Lung (tissue), 12 donors: ENCODE measurements around the gene ENKD1. TPM values are rescaled to one million over a fixed set of nuclear protein-coding genes. Genes with fewer than 3 reads are reported as not detected.

Source experiments
- ATAC-seq: fragments of 200-7000 bp; cut with Tn5 transposase; one replicate; pipeline ENCODE4 v1.9.1; 2020; ENCODE audit warnings: moderate number of reproducible peaks; ENCODE audit not compliant: insufficient read depth, low FRiP score
- DNase-seq, 3 donors: peaks; one replicate each; pipeline ENCODE4 v3.0.0-alpha.2; 2013 to 2017
- H3K27ac ChIP-seq, 2 donors: one replicate each; pipeline ENCODE4 v1.5.1; 2013; ENCODE audit warnings: mild to moderate bottlenecking in 2 of 2, moderate library complexity in 2 of 2, control low read depth in 1 of 2, inconsistent platforms in 1 of 2, low read depth in 1 of 2, low read length in 1 of 2
- H3K27me3 ChIP-seq, 3 donors: one replicate each; pipeline ENCODE4 v1.5.1; 2013; ENCODE audit warnings: low read length in 2 of 3; ENCODE audit not compliant: control insufficient read depth in 3 of 3, insufficient read depth in 3 of 3
- H3K36me3 ChIP-seq, 4 donors: one replicate each; pipeline ENCODE4 v1.5.1; 2013; ENCODE audit warnings: low read length in 4 of 4, mild to moderate bottlenecking in 1 of 4, moderate library complexity in 1 of 4; ENCODE audit not compliant: control insufficient read depth in 4 of 4, insufficient read depth in 4 of 4
- H3K4me1 ChIP-seq, 5 donors: one replicate each; pipeline ENCODE4 v1.5.1; 2013; ENCODE audit warnings: low read length in 5 of 5, mild to moderate bottlenecking in 2 of 5, moderate library complexity in 1 of 5; ENCODE audit not compliant: control insufficient read depth in 5 of 5, insufficient read depth in 5 of 5
- H3K4me3 ChIP-seq: one replicate; pipeline ENCODE4 v1.5.1; 2013; ENCODE audit warnings: mild to moderate bottlenecking, control low read depth, moderate library complexity
- H3K9ac ChIP-seq, 2 donors: one replicate each; pipeline ENCODE4 v1.5.1; 2013; ENCODE audit warnings: low read length in 2 of 2, control low read depth in 1 of 2; ENCODE audit not compliant: insufficient read depth in 1 of 2
- H3K9me3 ChIP-seq, 4 donors: one replicate each; pipeline ENCODE4 v1.5.1; 2013; ENCODE audit warnings: low read length in 3 of 4, mild to moderate bottlenecking in 1 of 4, moderate library complexity in 1 of 4; ENCODE audit not compliant: control insufficient read depth in 4 of 4, insufficient read depth in 3 of 4
- CTCF ChIP-seq: IDR thresholded peaks from 2 replicates; pipeline ENCODE4 v1.5.1; 2012; ENCODE audit warnings: mild to moderate bottlenecking; ENCODE audit errors: control extremely low read depth, extremely low read depth
- WGBS, 2 donors: extraction: QIAGEN DNeasy Blood & Tissue Kit; methylation state at CpG; one replicate each; pipeline ENCODE4 v1.1.7; 2013; 5-methylcytosine and 5-hydroxymethylcytosine counted together
- polyA plus RNA-seq, 2 donors: library from polyadenylated mRNA; stranded (reverse); fragments of 200-250 nt; gene quantifications; one replicate each; pipeline ENCODE4 v1.2.1, GENCODE V29; 2013
- total RNA-seq, 2 donors: library from RNA; depleted of rRNA in 1 of 2; stranded (reverse); fragments of >200 nt in 1 of 2; gene quantifications; one replicate each; pipeline ENCODE4 v1.2.1, GENCODE V29; 2014 to 2021
- donor health status: control.
- donor health status: control.
- donor health status: Bipolar disorder and iron deficiency.
- donor health status: healthy.
- donor health status: DM: yes; HTN: yes; CAD: no.

Gene ENKD1
- total and polyA plus RNA-seq, 4 donors, result 24.4 to 35.9 (median 31.1) TPM

- H3K27ac ChIP-seq, result peak overlapping the region in 1 of 2 donors; percentile 24
- H3K4me3 ChIP-seq, result no peak overlapping the region
- DNase-seq (peak in 1 of 3 donors; percentile 42), ATAC-seq (no peak)
- TF ChIP-seq CTCF, result no peak
- no peak overlapping the region for H3K9ac ChIP-seq
- peaks cover 0 to 17% (median 3%) of the 10 kb centered on the region in 3 donors for H3K27me3 ChIP-seq
- 47 to 70% methylated on average over 10 of the region's 10 CpGs for WGBS, 2 donors
- peaks cover 0 to 9% (median 2%) of the 10 kb centered on the region in 5 donors for H3K4me1 ChIP-seq
- H3K36me3 ChIP-seq, result peaks cover 16 to 19% (median 17%) of the 10 kb centered on the region in 4 donors
- no peaks in the 10 kb centered on the region for H3K9me3 ChIP-seq
Observed at GRCh38 chr16:67641779-67642708, 24.5 kb downstream of the ENKD1 start.

GRCh38 chr16:67637625-67638024 is 28.9 kb downstream of the ENKD1 start:
- Histone ChIP-seq H3K27me3 (no peaks in the 10 kb centered on the region), H3K9me3 (no peaks in the 10 kb centered on the region), H3K36me3 (peaks cover 21 to 36% (median 32%) of the 10 kb centered on the region in 4 donors), H3K9ac (no peak overlapping the region), H3K4me1 (peaks cover 0 to 11% (median 2%) of the 10 kb centered on the region in 5 donors), H3K4me3 (no peak overlapping the region), H3K27ac (no peak overlapping the region)
- TF ChIP-seq CTCF, result no peak
- 91 to 95% methylated on average over 12 of the region's 12 CpGs for WGBS, 2 donors
- ATAC-seq (no peak), DNase-seq (no peak)

GRCh38 chr16:67636713-67637112 is 29.8 kb downstream of the ENKD1 start:
- Histone ChIP-seq H3K4me1 (peaks cover 0 to 12% (median 3%) of the 10 kb centered on the region in 5 donors), H3K27ac (no peak overlapping the region), H3K9me3 (no peaks in the 10 kb centered on the region), H3K4me3 (no peak overlapping the region), H3K9ac (no peak overlapping the region), H3K27me3 (no peaks in the 10 kb centered on the region), H3K36me3 (peaks cover 22 to 36% (median 35%) of the 10 kb centered on the region in 4 donors)
- 93 to 95% methylated on average over 8 of the region's 8 CpGs for WGBS, 2 donors
- DNase-seq (no peak), ATAC-seq (no peak)
- no peak for TF ChIP-seq CTCF
